HG03342 (cell line): ENCODE data around the gene DHRS12.

Experiments used
- ATAC-seq: cut with Tn5 transposase; IDR thresholded peaks from one replicate; pipeline ENCODE4 v1.9.1; 2021; ENCODE audit warnings: mild to moderate bottlenecking, moderate library complexity; ENCODE audit not compliant: unreplicated experiment

Gene DHRS12

DNA sequence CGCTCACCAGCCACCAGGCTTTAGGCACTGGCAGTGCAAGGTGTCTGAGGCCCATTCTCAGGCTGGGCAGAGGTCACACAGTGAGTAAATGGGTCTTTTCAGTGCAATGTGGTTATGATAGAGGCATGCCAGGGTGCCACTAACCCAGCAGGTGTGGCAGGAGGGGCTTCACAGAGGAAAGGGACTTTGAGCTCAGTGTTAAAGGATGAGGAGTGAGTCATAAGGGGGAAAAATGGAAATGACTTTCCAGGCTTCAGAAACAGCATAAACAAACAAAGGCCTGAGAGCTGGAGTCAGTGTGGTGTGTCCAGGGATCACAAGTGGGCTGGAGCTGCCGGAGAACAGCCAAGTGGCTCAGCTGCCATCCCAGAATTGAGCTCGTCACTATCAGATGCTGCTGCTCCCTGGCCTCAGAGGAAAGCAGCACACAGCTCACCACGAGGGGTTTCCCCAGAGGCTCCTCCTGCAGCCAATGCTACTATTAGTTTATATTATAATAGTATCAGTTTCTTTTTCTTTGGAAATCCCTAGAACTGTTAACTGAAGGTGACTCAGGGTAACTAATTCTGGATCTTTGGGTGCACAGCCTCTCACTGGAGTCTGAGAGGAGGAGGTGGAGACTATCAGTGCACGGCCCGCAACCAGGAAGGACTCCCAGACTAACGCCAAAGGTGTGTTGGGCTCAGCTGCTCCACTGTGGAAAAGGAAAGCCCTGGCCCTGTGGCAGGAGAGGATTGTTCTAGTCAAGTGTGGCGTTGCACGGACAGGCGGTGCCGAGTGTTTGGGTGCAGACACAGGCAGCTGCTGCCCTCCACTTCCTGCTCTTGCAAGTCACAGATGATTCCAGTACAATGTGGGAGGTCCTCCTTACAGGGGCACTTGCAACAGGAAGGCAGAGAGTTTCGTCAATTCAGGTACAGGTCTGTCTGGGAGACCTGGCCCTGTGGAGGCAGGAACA is 39.5 kb downstream of the DHRS12 start:
- peak; percentile 85 for ATAC-seq

DNA sequence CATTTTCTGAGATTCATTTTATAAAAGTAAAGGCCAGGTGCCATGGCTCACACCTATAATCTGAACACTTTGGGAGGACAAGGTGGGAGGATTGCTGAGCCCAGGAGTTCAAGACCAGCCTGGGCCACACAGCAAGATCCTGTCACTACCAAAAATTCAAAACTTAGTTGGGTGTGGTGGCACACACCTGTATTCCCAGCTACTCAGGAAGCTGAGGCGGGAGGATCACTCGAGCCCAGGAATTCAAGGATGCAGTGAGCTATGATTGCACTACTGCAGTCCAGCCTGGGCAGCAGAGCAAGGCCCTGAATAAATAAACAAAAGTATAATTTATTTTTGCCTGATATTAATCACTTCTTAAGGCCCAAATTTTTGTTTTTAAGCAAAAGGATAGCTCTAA is 40.5 kb downstream of the DHRS12 start:
- ATAC-seq: no peak

DNA sequence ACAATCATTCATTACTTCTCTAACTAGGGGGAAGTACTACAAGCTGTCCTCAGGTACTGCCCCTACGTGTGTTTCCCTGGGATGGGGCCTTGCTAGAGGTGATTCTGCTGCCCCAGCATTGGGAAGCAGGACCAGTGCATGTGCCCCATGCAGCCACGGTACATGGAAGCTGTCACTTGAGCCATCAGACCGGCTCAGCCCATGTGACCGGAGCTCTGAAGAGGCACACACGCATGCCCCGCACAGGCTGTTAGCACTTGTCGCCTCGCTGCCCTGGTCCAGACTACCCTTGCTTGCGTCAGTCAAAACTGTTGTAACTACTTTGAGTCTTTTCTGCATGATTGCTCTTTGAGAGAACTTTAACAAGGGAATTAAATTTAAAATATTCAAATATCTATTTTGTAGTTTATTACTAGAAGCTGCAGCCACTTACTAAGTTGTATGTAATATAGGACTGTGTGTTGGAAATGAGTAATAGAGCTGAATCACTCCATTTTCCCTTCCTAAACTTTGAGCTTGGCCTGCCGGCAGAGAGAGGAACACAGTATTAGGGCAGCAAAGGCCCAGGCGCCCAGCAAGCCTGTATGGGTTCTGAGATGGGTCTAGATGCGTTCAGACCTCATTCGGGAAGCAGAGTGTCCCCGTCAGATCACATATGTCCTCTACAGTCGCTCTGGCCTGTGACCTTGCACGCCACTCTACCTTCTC is 42.2 kb downstream of the DHRS12 start:
- ATAC-seq: no peak

DNA sequence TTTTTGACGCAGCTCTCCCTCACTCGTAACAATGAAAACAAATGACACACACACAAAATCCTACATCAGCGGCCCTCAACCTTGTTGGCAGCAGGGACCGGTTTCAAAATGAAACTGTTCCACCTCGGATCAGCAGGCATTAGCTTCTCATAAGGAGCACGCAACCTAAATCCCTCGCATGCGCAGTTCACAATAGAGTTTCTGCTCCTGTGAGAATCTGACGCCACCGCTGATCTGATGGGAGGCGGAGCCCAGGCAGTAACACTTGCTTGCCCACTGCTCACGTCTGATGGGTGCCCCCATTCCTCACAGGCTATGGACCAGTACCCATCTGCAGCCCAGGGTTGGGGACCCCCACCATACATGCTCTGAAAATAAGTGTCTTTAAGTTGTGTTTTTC is 43.4 kb downstream of the DHRS12 start:
- no peak for ATAC-seq

DNA sequence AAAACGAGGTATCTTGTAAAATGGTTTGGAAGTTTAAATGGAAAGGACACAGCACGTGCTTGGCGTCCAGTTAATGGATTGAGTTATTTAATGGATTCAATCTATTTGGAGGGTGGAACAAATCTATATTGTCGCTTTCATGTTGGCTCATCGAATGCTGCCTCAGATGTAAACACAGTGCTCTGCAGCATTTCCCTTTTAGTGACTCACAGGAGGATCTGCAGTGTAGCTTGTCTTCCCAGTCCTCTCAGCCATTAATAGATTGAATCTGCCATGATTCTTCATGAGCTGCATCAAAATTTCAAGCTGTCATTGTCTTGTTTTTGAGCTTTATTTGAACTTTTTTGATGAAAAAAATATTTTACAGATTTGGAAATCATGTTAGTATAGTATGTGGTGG is 44.7 kb downstream of the DHRS12 start:
- no peak for ATAC-seq

DNA sequence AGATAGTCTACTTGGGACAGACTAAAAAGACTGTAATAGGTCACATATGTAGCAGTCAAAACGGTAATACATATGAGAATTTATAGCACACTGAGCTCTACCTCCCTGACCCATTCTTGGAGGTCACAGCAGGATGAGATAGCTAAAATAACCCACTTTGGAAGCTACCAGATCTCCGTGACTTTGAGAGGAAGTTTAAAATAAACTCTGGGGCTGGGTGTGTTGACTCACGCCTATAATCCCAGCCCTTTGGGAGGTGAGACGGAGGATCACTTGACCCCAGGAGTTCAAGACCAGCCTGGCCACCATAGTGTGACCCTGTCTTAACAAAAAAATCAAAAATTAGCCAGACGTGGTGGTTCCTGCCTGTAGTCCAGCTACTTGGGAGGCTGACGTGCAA is 45.3 kb downstream of the DHRS12 start:
- ATAC-seq: no peak

DNA sequence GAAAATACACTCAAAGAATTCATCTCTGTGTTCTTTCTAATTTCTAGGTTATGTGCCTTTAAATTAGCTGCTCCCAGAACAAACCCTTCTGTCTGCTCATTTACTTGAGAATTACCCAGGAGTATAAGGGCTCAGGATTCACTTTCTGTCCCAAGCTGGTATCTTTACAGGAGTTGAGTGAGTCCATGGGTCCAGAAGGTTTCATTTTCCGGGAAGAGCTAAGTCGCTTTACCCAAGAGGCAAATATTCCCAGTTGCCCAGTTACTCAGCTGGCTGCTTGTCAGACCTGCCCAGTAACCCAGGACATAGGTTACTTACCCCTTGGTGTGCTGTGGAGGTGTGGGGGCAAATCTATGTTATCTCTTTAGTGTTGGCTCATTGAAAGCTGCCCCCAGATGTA is 47.3 kb downstream of the DHRS12 start:
- ATAC-seq: no peak

DNA sequence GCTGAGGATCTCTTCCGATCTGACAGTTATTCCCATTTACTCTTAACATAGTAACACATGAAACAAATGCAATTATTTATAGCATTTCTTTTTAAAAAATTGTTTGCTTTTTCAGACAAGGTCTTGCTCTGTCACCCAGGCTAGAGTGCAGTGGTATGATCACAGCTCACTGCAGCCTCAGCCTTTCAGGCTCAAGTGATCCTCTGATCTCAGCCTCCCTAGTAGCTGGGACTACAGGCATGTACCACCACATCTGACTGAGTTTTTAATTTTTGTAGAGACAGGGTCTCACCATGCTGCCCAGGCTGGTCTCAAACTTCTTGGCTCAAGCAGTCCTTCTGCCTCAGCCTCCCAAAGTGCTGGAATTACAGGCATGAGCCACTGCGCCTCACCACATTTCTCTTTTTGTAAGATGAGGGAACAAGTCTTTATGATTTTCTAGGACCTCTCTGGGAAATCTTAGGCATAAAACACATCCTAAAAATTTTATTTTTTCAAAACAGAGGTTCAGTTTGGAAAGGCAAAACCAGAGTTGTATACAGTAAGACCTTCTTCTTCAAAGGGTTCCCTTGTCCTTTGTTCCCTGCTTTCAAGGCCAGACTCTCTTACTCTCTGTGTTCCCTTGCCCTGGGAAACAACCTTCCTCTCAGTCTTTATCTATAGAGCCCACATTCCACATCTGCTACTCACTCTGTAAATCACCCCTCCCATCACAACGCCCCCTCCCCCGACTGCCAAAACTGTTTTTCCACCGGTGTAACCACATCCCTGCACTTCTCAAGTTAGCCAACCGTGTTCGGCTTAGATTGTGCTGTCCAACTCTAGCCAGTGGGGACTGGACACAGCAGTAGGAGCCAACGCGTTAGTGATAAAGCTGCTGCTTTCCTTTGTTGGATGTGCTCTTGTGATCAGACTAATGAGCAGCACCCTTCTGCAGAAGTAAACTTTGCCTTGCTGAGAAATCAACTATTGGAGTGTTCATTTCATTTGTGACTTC is 56.2 kb downstream of the DHRS12 start:
- no peak for ATAC-seq

DNA sequence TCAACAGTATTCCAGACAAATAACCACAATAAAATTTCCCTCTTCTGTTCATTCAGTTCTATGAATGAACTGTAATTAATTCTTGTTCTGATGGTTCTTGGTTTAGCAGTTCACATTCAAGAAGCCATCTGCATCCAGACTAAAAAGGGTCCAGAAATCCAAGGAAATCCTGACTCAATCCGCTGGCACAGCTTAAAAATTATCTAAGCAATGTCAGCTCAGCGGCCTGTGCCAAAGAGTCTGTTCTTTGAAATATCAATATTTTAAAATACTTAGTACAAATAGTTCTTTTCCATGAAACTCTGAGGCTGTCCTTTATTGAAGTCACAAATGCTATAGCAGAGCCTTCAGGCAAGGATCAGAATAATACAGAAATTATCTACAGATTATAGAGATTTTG is 57.2 kb downstream of the DHRS12 start:
- no peak for ATAC-seq

DNA sequence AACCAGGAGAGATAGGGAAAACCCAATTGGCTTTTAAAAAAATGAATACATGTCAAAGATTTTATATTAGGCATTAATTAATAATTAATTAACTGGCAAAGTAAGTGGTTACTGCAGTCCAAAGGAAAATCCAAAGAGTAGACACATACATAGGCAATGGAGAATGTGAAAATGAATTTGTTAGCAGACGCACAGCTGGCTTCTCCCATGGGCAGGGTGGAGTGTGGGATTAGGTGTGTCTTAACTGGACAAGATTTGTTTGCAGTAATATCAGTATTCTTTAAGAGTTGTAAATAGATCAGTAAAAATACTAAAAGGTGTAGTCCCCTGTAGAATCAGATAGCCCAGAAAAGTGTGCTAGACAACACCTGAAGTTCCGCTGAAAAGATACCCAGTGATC is 58.7 kb downstream of the DHRS12 start:
- no peak for ATAC-seq

DNA sequence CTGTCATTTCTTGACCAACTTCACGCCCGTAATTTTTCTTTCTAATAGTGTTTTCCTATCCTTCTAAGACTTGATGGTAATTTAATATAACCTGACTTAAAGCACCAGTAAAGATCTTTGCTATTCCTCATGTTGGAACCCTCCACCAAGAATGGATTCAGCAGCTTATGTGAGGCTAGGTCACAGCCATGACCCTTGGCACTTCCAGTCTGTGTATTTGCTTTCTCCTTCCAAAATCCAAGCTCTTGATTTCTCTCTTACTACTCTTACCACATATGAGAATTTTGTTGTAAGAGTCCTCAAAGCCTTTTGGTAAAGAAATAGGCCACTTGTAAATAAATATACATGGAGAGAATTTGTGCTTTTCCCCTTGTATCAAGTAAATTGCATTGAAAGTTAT is 61.4 kb downstream of the DHRS12 start:
- no peak for ATAC-seq

DNA sequence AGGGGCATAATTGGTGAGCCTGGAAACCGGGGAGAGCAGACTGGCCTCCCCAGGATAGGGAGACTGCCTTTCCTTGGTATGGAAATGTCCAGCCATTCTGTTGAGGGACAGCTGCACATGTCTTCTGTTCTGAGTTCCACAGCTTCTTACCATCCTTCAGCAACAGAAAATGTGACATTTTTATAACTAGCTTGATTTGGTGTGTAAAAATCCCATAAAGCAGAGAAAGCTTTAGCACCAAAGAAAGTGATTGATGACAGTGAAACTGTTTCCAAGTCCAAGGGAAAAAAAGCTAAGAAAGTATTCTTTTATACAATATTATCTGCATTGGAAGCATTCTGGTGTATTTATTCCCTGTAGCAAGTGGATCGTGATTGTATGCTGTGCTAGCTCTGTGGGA is 61.9 kb downstream of the DHRS12 start:
- no peak for ATAC-seq

DNA sequence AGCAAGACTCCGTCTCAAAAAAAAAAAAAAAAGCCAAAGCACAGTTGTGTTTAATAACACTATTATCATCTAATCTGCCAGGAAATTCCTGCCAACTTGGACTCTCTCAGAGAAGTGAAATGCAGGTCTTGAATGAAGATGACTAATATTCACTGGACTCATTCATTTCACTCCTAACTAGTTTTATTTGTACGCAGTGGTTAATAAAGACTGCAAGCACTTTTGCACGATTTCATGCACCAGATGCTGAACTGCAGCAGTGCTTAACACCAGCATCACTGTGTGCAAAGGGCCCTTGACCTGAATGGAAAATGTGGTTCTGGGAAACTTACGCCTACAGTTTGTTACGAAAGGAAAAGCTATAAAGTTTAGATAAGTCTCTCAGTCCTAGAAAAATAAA is 63.3 kb downstream of the DHRS12 start:
- no peak for ATAC-seq

DNA sequence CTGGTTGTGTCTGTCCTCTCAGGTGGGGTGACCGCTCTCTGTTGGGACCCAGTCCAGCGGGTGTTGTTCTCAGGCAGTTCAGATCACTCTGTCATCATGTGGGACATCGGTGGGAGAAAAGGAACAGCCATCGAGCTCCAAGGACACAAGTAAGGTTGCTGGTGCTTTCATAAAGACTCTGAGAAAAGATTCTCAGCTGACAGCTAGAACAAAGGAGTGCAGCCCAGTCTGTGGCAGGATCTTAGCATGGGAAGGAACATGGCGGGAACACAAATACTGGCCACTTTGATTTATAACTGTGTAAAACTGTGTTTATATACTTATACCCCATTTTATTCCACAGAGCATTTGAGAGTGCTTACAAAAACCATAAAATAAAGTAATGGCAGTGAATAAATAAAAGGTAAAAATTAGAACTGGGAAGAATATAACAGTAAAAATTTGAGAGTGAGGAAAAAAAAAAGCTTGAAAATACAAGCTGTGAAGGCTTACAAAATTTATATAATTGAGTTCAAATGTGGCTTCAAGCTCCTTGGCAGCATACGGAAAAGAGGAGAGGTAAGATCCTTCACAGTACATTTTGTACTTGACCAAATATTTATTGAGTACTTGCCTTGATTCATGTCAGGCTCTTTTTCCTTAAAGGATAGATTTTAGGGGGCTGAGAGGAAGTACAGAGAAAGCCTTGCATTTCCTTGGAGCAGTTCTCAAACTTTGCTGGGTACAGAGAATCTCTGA is 64.8 kb downstream of the DHRS12 start:
- ATAC-seq: no peak

DNA sequence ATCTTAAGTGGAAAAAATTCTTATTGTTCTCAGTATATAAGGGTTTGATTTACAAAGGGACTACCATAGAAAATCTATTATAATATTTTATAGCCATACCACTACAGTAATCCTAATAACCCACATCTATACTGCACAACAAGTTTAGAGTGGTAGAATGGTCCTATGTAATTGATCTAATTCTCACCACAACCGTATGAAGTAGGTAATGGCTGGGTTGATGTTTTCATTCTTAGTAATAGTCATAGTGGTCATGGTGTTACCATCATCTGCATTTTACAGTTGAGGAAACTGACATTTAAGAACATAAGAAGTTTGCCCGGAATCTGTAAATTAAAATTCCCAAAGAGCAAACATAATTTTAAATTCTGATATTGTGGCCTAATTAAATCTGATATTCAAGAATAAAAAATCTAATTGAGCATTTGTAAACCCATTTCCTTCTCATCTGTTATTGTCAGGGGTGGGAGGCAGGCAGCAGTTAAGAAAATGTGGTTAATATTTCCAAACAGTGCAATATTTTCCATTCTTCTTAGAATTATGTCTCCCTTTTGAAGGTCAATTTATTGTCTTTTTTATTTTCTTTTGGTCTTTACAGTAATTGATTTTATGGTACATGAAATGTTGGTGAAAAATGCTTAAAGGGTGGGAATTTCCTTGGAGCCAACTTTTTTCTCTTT is 65.6 kb downstream of the DHRS12 start:
- ATAC-seq: no peak

DNA sequence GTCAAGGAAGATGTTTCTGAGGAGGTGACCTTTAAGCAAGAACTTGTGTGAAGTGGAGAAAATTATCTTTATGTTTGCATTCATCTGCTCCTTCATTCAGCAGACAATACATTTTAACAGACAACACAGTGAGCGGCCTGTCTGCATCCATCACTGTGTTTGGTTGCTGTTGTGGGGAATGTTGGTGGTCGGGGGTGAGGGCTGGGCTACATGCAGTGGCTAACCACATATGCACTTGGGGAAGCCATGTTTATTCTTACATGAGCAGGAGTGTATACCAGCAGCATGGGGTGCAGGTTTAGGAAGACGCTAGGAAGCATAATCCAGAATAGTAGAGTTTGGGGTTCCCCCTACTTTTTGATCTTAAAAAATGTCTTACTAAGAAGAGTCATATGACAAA is 66.4 kb downstream of the DHRS12 start:
- no peak for ATAC-seq

DNA sequence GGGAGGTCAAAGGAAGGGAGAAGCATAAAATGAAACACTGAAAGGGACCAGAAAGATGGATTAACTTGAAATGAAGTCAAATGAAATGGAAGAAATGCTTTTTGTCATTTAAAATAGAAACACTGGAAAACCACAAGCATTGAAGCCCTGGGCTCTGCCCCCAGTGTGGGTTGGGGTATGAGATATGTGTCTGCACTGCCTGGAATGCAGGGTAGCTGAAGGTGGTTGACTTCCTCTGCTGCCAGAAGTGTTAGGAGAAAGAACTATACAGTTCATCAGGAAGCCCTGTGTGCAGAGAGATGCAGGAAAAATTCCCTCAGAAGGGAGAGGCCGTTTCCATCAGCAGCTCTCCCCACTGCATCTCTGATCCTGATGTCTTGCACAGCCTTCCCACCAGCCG is 69.2 kb downstream of the DHRS12 start:
- no peak for ATAC-seq

DNA sequence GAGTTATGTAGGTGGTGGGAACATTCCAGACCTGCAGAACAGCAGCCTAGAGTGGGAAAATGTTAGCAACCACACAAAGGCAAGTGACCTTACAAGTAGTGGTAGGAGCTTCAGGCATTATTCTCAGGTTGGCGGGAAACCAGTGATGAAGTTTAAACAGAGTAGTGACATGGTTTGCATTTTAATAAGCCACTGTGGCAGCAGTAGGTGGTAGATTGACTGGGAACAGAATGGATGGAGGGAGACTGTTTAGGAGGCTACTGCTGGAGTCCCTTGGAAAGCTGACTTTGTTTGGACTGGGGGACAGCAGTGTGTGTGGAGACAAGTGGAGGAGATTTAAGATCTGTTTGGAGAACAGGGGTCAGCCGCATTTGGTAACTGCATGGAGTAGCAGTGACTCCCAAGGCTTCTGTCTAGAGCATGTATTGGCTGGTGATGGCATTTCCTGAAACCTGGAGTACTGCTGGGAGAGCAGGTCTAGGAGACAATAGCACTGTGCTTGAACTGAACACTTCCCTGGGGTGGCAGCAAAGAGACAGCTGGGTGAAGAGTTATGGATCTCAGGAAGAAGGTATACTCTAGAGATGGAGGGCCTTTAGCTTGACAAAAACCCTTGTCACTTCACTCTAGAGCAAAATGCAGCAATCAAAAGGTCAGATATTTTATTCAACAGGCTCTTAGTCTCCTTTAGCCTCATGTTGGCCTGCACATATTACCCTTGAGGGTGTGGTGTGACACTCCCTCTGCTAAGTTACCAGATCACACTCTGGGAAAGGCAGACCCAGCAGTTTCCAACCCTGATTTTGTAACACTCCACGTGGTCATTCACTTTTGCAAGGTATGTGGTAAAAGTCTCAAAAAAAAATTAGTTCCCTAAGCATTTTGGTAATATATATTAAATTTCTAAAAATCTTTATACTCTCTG is 70.3 kb downstream of the DHRS12 start:
- ATAC-seq: no peak

DNA sequence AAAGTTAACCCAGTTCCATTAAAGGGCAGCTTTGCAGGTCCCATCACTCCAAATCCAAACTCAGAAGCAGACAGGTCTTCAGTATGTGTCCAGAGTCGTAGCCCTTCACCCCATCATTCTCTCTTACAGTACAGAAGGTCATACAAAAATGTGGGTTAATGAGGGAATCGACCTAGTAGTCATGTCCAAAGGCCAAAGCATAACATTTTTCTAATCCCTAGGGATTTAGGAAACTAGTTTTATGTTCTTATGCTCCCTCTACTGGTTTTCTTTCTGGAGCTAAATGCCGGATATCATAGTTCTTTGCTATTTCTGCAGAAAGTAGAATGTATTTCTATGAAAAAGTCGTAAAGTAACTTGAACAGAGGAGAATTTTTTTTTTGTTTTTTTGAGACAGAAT is 72.2 kb downstream of the DHRS12 start:
- no peak for ATAC-seq
